ENCODE data around the gene FHDC1.

- TF ChIP-seq POLR2A (IDR thresholded peaks at IDR 0.05) (no peak), CTCF (IDR thresholded peaks at IDR 0.05) (no peak), POLR2AphosphoS5 (IDR thresholded peaks at IDR 0.05) (no peak), EP300 (IDR thresholded peaks at IDR 0.05; ENCODE audit: low read depth) (no peak)
These were observed 4.3 kb downstream of the FHDC1 start for GRCh38 chr4:152940461-152940860.

Measured in transverse colon (tissue), 4 donors.